Trophoblast cell (in vitro differentiated cells and primary cell): Measurements from ENCODE around the gene RDH5.
"Not testable (repeated sequence)": the region's sequence is repeated elsewhere in the genome, so short reads cannot be mapped to it uniquely, and the experiment has no call there.

ENCODE experiments used
- DNase-seq, 2 donors: peaks; one replicate each; pipeline ENCODE4 v3.0.0-alpha.2; 2016
- H2AFZ ChIP-seq: 2 replicates; pipeline ENCODE4 v1.6.1; 2013; ENCODE audit warnings: low read length, moderate library complexity, mild to moderate bottlenecking; ENCODE audit not compliant: insufficient read depth, poor library complexity
- H2AK5ac ChIP-seq: 2 replicates; pipeline ENCODE4 v1.6.1; 2013; ENCODE audit warnings: mild to moderate bottlenecking, low read length
- H2BK120ac ChIP-seq: 2 replicates; pipeline ENCODE4 v1.6.1; 2013; ENCODE audit warnings: low read length, mild to moderate bottlenecking, moderate library complexity; ENCODE audit not compliant: insufficient read depth, poor library complexity
- H2BK12ac ChIP-seq: 2 replicates; pipeline ENCODE4 v1.6.1; 2013; ENCODE audit warnings: mild to moderate bottlenecking, low read length, moderate library complexity
- H2BK5ac ChIP-seq: 2 replicates; pipeline ENCODE4 v1.6.1; 2013; ENCODE audit warnings: low read length, low read depth, moderate library complexity, mild to moderate bottlenecking; ENCODE audit not compliant: poor library complexity
- H3K14ac ChIP-seq: 2 replicates; pipeline ENCODE4 v1.6.1; 2013; ENCODE audit warnings: mild to moderate bottlenecking, low read length
- H3K18ac ChIP-seq: 2 replicates; pipeline ENCODE4 v1.6.1; 2013; ENCODE audit warnings: mild to moderate bottlenecking, low read length
- H3K23ac ChIP-seq: 2 replicates; pipeline ENCODE4 v1.6.1; 2013; ENCODE audit warnings: low read length
- H3K27ac ChIP-seq: 2 replicates; pipeline ENCODE4 v1.5.1; 2013; ENCODE audit warnings: low read depth, mild to moderate bottlenecking, inconsistent platforms, low read length, moderate library complexity
- H3K27me3 ChIP-seq: 2 replicates; pipeline ENCODE4 v1.6.1; 2013; ENCODE audit warnings: inconsistent platforms, mild to moderate bottlenecking, low read length, moderate library complexity; ENCODE audit not compliant: insufficient read depth
- H3K36me3 ChIP-seq, 2 experiments: 1 replicate in 1 of 2; 2 replicates in 1 of 2; pipeline ENCODE4 v1.6.1; 2013; ENCODE audit warnings: low read length in 2 of 2, mild to moderate bottlenecking in 2 of 2, moderate library complexity in 1 of 2; ENCODE audit not compliant: insufficient read depth in 2 of 2, control insufficient read depth in 1 of 2
- H3K4ac ChIP-seq: 2 replicates; pipeline ENCODE4 v1.6.1; 2013; ENCODE audit warnings: low read depth, mild to moderate bottlenecking, low read length, moderate library complexity
- H3K4me1 ChIP-seq, 2 experiments: 1 replicate in 1 of 2; 2 replicates in 1 of 2; pipeline ENCODE4 v1.6.1; 2013; ENCODE audit warnings: low read length in 2 of 2, mild to moderate bottlenecking in 2 of 2, moderate library complexity in 1 of 2; ENCODE audit not compliant: insufficient read depth in 2 of 2, control insufficient read depth in 1 of 2
- H3K4me2 ChIP-seq: 2 replicates; pipeline ENCODE4 v1.6.1; 2013; ENCODE audit warnings: inconsistent platforms, mild to moderate bottlenecking, low read length, moderate library complexity
- H3K4me3 ChIP-seq: 2 replicates; pipeline ENCODE4 v1.5.1; 2013; ENCODE audit warnings: mild to moderate bottlenecking, low read depth, low read length, inconsistent platforms
- H3K79me1 ChIP-seq: one replicate; pipeline ENCODE4 v1.6.1; 2013; ENCODE audit warnings: low read length
- H3K79me2 ChIP-seq: 2 replicates; pipeline ENCODE4 v1.6.1; 2013; ENCODE audit warnings: low read length, mild to moderate bottlenecking; ENCODE audit not compliant: control insufficient read depth, insufficient read depth, poor library complexity
- H3K9ac ChIP-seq: 2 replicates; pipeline ENCODE4 v1.6.1; 2013; ENCODE audit warnings: mild to moderate bottlenecking, low read length
- H3K9me3 ChIP-seq: 2 replicates; pipeline ENCODE4 v1.6.1; 2013; ENCODE audit warnings: low read depth, mild to moderate bottlenecking, control low read depth, inconsistent platforms, low read length; ENCODE audit not compliant: insufficient read depth
- H4K12ac ChIP-seq: 2 replicates; pipeline ENCODE4 v1.6.1; 2013; ENCODE audit warnings: low read depth, mild to moderate bottlenecking, low read length, moderate library complexity
- H4K8ac ChIP-seq: 2 replicates; pipeline ENCODE4 v1.6.1; 2013; ENCODE audit warnings: low read depth, mild to moderate bottlenecking, low read length, moderate library complexity
- H4K91ac ChIP-seq: one replicate; pipeline ENCODE4 v1.6.1; 2013; ENCODE audit warnings: low read depth, mild to moderate bottlenecking, low read length, moderate library complexity
- WGBS: extraction: QIAGEN DNeasy Blood & Tissue Kit; methylation state at CpG from one replicate; pipeline ENCODE4 v1.1.7; 2013; ENCODE audit warnings: missing lambda C conversion rate; ENCODE audit not compliant: insufficient read length, insufficient coverage; ENCODE audit errors: extremely low coverage; 5-methylcytosine and 5-hydroxymethylcytosine counted together

The RDH5 gene

GRCh38 chr12:55757701-55758100 is 37.5 kb downstream of the RDH5 start:
- no peak overlapping the region for H4K91ac ChIP-seq
- WGBS, result no CpG with 5 or more reads among the region's 2 CpGs
- no peak overlapping the region for H3K18ac ChIP-seq
- no peak overlapping the region for H3K9ac ChIP-seq
- H2AK5ac ChIP-seq, result no peak overlapping the region
- H3K79me1 ChIP-seq, result no peaks in the 10 kb centered on the region
- H4K8ac ChIP-seq, result no peak overlapping the region
- no peaks in the 10 kb centered on the region for H3K9me3 ChIP-seq
- no peak overlapping the region for H3K4ac ChIP-seq
- no peak for DNase-seq
- no peak overlapping the region for H3K27ac ChIP-seq
- no peak overlapping the region for H2BK120ac ChIP-seq
- H3K4me2 ChIP-seq, result no peak overlapping the region
- no peaks in the 10 kb centered on the region for H3K79me2 ChIP-seq
- no peak overlapping the region for H2BK5ac ChIP-seq
- H2AFZ ChIP-seq, result no peak overlapping the region
- H3K4me1 ChIP-seq, result no peaks in the 10 kb centered on the region
- H3K4me3 ChIP-seq, result no peak overlapping the region
- no peaks in the 10 kb centered on the region for H3K27me3 ChIP-seq
- peaks cover 26 to 39% of the 10 kb centered on the region in 2 experiments for H3K36me3 ChIP-seq
- no peak overlapping the region for H4K12ac ChIP-seq
- no peak overlapping the region for H3K14ac ChIP-seq
- no peak overlapping the region for H3K23ac ChIP-seq
- H2BK12ac ChIP-seq, result no peak overlapping the region

GRCh38 chr12:55758575-55758974 is 38.4 kb downstream of the RDH5 start:
- not testable (repeated sequence) for H3K27me3 ChIP-seq, H3K14ac ChIP-seq, H3K79me2 ChIP-seq, H3K4me3 ChIP-seq, H3K9me3 ChIP-seq, H2BK120ac ChIP-seq, H3K18ac ChIP-seq, DNase-seq, H3K23ac ChIP-seq, H3K4me1 ChIP-seq, H3K4ac ChIP-seq, H4K8ac ChIP-seq, H3K27ac ChIP-seq, H2BK12ac ChIP-seq, H2AFZ ChIP-seq, H2BK5ac ChIP-seq, H2AK5ac ChIP-seq, H4K12ac ChIP-seq, H3K9ac ChIP-seq, H3K4me2 ChIP-seq, H4K91ac ChIP-seq, H3K79me1 ChIP-seq
- no CpG with 5 or more reads among the region's 4 CpGs for WGBS
- peaks cover 27 to 39% of the 10 kb centered on the region in 2 experiments for H3K36me3 ChIP-seq

- no peak overlapping the region for H2BK12ac ChIP-seq
Observed at GRCh38 chr12:55760663-55761062, 40.5 kb downstream of the RDH5 start.

GRCh38 chr12:55762646-55763045 is 42.5 kb downstream of the RDH5 start:
- Histone ChIP-seq H2BK5ac (no peak overlapping the region), H2BK12ac (no peak overlapping the region), H4K91ac (no peak overlapping the region), H3K14ac (no peak overlapping the region), H3K9me3 (no peaks in the 10 kb centered on the region), H2BK120ac (no peak overlapping the region), H3K4me2 (no peak overlapping the region), H3K27me3 (no peaks in the 10 kb centered on the region), H3K23ac (no peak overlapping the region), H3K36me3 (peaks cover 29 to 30% of the 10 kb centered on the region in 2 experiments), H2AK5ac (no peak overlapping the region), H3K79me1 (no peaks in the 10 kb centered on the region), H3K4me1 (no peaks in the 10 kb centered on the region), H3K27ac (no peak overlapping the region), H2AFZ (no peak overlapping the region), H3K4me3 (no peak overlapping the region), H3K79me2 (no peaks in the 10 kb centered on the region), H3K18ac (no peak overlapping the region), H4K8ac (no peak overlapping the region), H3K4ac (no peak overlapping the region), H4K12ac (no peak overlapping the region), H3K9ac (no peak overlapping the region)
- no peak for DNase-seq

More at GRCh38 chr12:55760663-55761062, 40.5 kb downstream of the RDH5 start:
- Histone ChIP-seq H3K4ac (no peak overlapping the region), H3K23ac (no peak overlapping the region), H4K8ac (no peak overlapping the region), H2BK120ac (no peak overlapping the region), H3K14ac (no peak overlapping the region), H3K4me3 (no peak overlapping the region), H4K91ac (no peak overlapping the region), H2AK5ac (no peak overlapping the region), H2AFZ (no peak overlapping the region), H3K18ac (no peak overlapping the region), H3K79me1 (no peaks in the 10 kb centered on the region), H2BK5ac (no peak overlapping the region), H3K27ac (no peak overlapping the region), H3K4me2 (no peak overlapping the region), H4K12ac (no peak overlapping the region), H3K9me3 (no peaks in the 10 kb centered on the region), H3K36me3 (peaks cover 26 to 36% of the 10 kb centered on the region in 2 experiments), H3K27me3 (no peaks in the 10 kb centered on the region), H3K4me1 (no peaks in the 10 kb centered on the region), H3K9ac (no peak overlapping the region), H3K79me2 (no peaks in the 10 kb centered on the region)
- DNase-seq, result no peak
- WGBS, result no CpG with 5 or more reads among the region's 6 CpGs
